Measurements from ENCODE around the gene MARK1. TPM values are rescaled to one million over a fixed set of nuclear protein-coding genes. Genes with fewer than 3 reads are reported as not detected.

The MARK1 gene
- total and polyA plus RNA-seq, 2 donors (not counting 1 experiment from before 2014, with no cell fraction given): 0.52 to 3.8 TPM

DNA sequence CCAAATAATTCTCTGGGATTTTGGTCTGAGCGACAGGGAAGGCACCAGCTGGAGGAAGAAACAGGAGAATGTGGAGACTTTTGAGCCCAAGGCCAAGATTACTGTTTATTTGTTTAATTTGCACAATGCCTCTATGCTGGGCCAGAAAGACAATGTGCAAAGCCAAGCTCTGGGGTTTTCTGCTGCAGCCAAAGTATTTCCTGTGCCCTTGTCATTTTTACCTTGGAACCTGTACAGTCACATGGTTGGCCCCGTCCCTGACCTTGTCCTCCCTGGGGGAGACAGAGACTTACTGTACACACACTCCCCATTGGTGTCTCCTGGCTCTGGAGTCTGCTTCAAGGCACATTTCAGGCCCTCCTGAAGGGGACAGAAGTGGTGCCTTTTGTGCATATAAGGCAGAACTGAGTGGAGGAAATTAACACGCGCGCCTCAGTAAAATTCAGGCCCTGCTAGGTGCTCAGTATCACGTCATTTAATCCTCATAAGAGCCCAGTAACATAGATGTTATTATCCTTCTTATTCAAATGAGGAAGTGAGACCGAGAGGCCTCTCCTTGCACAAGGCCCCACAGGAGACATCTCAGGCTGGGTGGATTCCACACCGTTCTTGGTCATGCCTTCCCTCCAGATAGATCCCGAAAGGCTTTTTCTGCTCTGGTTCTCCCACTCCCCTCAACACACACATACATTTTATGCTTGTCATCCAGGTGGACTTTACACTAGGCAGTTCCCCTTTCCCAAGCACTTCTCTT is 183.3 kb downstream of the MARK1 start:
- TF ChIP-seq EZH2 (IDR thresholded peaks at IDR 0.05; ENCODE audit: borderline replicate concordance, insufficient read depth, low read depth, low read length, poor library complexity, severe bottlenecking): no peak
- TF ChIP-seq, protein P1, sequence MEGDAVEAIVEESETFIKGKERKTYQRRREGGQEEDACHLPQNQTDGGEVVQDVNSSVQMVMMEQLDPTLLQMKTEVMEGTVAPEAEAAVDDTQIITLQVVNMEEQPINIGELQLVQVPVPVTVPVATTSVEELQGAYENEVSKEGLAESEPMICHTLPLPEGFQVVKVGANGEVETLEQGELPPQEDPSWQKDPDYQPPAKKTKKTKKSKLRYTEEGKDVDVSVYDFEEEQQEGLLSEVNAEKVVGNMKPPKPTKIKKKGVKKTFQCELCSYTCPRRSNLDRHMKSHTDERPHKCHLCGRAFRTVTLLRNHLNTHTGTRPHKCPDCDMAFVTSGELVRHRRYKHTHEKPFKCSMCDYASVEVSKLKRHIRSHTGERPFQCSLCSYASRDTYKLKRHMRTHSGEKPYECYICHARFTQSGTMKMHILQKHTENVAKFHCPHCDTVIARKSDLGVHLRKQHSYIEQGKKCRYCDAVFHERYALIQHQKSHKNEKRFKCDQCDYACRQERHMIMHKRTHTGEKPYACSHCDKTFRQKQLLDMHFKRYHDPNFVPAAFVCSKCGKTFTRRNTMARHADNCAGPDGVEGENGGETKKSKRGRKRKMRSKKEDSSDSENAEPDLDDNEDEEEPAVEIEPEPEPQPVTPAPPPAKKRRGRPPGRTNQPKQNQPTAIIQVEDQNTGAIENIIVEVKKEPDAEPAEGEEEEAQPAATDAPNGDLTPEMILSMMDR (IDR thresholded peaks at IDR 0.05): no peak
- ChIA-PET CTCF (interaction anchor here (0.6 to 0.9 kb wide), 2 partner anchors 22 to 493 kb away, joined by 3 read pairs; no protein-coding TSS in a partner anchor), POLR2A (no interaction called here)
- H3K27me3 Mint-ChIP-seq: no peaks in the 10 kb centered on the region
- Histone ChIP-seq H4K20me1 (ENCODE audit: control insufficient read depth, insufficient read depth, low read length, poor library complexity, severe bottlenecking) (no peaks in the 10 kb centered on the region), H2AFZ (ENCODE audit: insufficient read depth, low read depth, low read length, poor library complexity, severe bottlenecking) (peak overlapping the region; percentile 51), H3K27me3 (replicated peaks in 1 of 4; ENCODE audit: control extremely low read depth in 1 of 4, control insufficient read depth in 3 of 4, insufficient read depth in 4 of 4, low read length in 3 of 4) (no peaks in the 10 kb centered on the region), H3K9me3 (ENCODE audit: control extremely low read depth in 1 of 3, control insufficient read depth in 2 of 3, insufficient read depth in 1 of 3, low read length in 2 of 3) (peaks cover 5 to 12% (median 9%) of the 10 kb centered on the region in 3 donors), H3K36me3 (replicated peaks in 1 of 2; ENCODE audit: control extremely low read depth in 1 of 2, control insufficient read depth in 1 of 2, extremely low read depth in 1 of 2, insufficient read depth in 2 of 2, low read length in 1 of 2) (no peaks in the 10 kb centered on the region), H3K4me1 (ENCODE audit: control insufficient read depth in 2 of 2, insufficient read depth in 2 of 2, low read length in 2 of 2) (peaks cover 32 to 38% of the 10 kb centered on the region in 2 donors), H3K4me2 (replicated peaks; ENCODE audit: low read depth, low read length, poor library complexity, severe bottlenecking) (peak overlapping the region; percentile 41), H3K9ac (ENCODE audit: low read length) (no peak overlapping the region), H3K4me3 (ENCODE audit: control extremely low read depth in 1 of 5, extremely low read depth in 1 of 5, insufficient read depth in 1 of 5, low read depth in 2 of 5, low read length in 4 of 5) (no peak overlapping the region), H3K27ac (ENCODE audit: low read length in 2 of 2) (peak overlapping the region in 1 of 2 donors; percentile 16), H3K79me2 (ENCODE audit: control insufficient read depth, insufficient read depth, low read length) (no peaks in the 10 kb centered on the region)
- ATAC-seq (ENCODE audit: low read depth) (peak; percentile 86), DNase-seq (peak; percentile 61)
- H3K4me1 Mint-ChIP-seq: peaks cover 41% of the 10 kb centered on the region
- H3K27ac Mint-ChIP-seq: peak overlapping the region; percentile 87
- WGBS (ENCODE audit: insufficient coverage): 56% methylated on average over 4 of the region's 9 CpGs
- H3K9me3 Mint-ChIP-seq (ENCODE audit: insufficient read depth): peaks cover 13% of the 10 kb centered on the region
- H3K4me3 Mint-ChIP-seq: peak overlapping the region; percentile 74
- intact Hi-C loops (cut with micrococcal nuclease): loop anchor here (1.0 kb wide), 1 partner anchor 21 kb away; the partner anchor contains the start of gene C1orf115

Small RNAs within 50 kb of the gene (small RNA-seq; reads per million reads assigned to genes)
- gene RN7SL464P (ENCODE audit: insufficient read length, low read depth, low replicate concordance): not detected

Other genes starting within 250 kb of the MARK1 start
- gene C1orf115, start 162.2 kb downstream of the MARK1 start, total RNA-seq: 19.5 and 21.4 TPM in 2 replicates
- 2.5 and 6.4 TPM in 2 replicates for gene C1orf115, start 162.2 kb downstream of the MARK1 start, polyA plus RNA-seq
- gene MTARC2, start 220.2 kb downstream of the MARK1 start, total RNA-seq: 17.2 and 22.6 TPM in 2 replicates
- gene MTARC2, start 220.2 kb downstream of the MARK1 start, polyA plus RNA-seq: 3.9 and 16.3 TPM in 2 replicates

All from B cell (primary cell).